Motor neuron (in vitro differentiated cells): ENCODE measurements around the gene LRRC7. TPM values are rescaled to one million over a fixed set of nuclear protein-coding genes. Genes with fewer than 3 reads are reported as not detected.
"Not testable (repeated sequence)": the region's sequence is repeated elsewhere in the genome, so short reads cannot be mapped to it uniquely, and the experiment has no call there.

ENCODE experiments used
- ATAC-seq, 8 experiments: fragments of 200-7000 bp; cut with Tn5 transposase; replicated peaks in 6 of 8; 2 replicates each; pipeline ENCODE4 v1.8.0; 2021; ENCODE audit warnings: mild to moderate bottlenecking in 8 of 8, moderate library complexity in 8 of 8
- H3K27ac ChIP-seq, 2 donors: fragments of 250-450 bp; sonication (Bioruptor Pico); 2 replicates each; pipeline ENCODE4 v1.9.0; 2021; ENCODE audit warnings: antibody characterized with exemption in 2 of 2, mild to moderate bottlenecking in 2 of 2, moderate library complexity in 1 of 2
- H3K4me1 ChIP-seq, 2 donors: fragments of 250-450 bp; sonication (Bioruptor Pico); replicated peaks in 1 of 2; 2 replicates each; pipeline ENCODE4 v1.6.1; 2021; ENCODE audit warnings: antibody characterized with exemption in 2 of 2, mild to moderate bottlenecking in 2 of 2, moderate library complexity in 1 of 2
- H3K4me3 ChIP-seq, 5 donors: fragments of 250-450 bp; sonication (Bioruptor Pico); 2 replicates each; pipeline ENCODE4 v1.9.0; 2021; ENCODE audit warnings: antibody characterized with exemption in 5 of 5, mild to moderate bottlenecking in 5 of 5, moderate library complexity in 4 of 5
- WGBS, 10 experiments: fragments of 450-650 bp; shearing (Covaris generic); methylation state at CpG; one replicate each; pipeline ENCODE4 v1.0.0; 2022; 5-methylcytosine and 5-hydroxymethylcytosine counted together
- in situ Hi-C, 9 experiments: fragments of 400-800 bp; cut with MboI; loops; one replicate each; pipeline ENCODE4 v1.15.0; 2021; ENCODE audit warnings: low sequenced_read_pairs in 9 of 9, low pct_unique_long_range_greater_than_20kb in 2 of 9; ENCODE audit not compliant: unreplicated experiment in 9 of 9
- total RNA-seq, 8 experiments: library from RNA; unstranded; fragments of 300-600 nt; gene quantifications; 2 replicates each; pipeline versions ENCODE4 v1.2.3 to v1.2.4, GENCODE V29; 2022

Gene LRRC7
- total RNA-seq, 8 experiments from 2014 or later = 0.51 to 41.6 (median 20.2) TPM

DNA sequence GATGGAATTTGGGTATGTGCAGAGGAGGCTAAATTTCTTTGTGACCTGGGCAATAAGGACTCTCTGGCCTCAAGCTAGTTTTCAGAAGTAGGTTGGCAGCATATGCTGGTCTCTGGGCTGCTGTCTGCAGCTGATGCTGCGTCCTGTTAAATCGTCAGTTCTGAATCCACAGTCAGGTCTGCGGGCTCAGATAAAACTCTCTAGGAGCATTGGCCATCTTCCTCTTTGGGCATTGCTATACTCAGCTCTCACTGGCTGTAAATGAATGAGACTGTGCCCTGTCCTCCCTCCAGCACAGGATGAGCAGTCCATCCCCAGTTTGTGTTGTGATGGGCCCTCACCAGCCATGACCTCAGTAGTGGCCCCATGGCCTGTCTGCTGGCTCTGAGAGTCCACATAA, 365.0 kb downstream of the LRRC7 start:
- Histone ChIP-seq H3K4me1 (no peaks in the 10 kb centered on the region), H3K27ac (no peak overlapping the region), H3K4me3 (no peak overlapping the region)
- ATAC-seq = no peak
- 40 to 100% (median 83%) methylated on average over 1 to 3 of the region's 3 CpGs; no CpG with 5 or more reads in 3 of the 10 experiments for WGBS, 10 experiments
- in situ Hi-C loops = no loop called here

DNA sequence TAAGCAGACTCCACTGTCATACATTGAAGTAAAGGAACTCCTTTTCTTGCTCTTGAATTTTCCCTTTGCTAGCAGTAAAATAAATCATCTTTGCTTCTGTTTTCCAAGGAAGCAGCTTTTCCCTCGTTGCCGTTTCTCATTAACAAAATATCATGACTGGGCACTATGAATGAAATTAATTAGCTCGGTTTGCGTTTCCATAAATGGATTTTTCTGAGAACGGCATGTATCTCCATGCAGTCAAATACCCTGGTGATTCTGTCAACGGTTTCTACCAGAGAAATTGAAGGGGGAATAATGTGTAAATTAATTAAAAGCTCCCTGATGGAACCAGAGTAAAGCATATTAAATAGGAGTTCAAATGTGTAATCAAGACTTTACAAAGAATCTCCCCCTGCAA, 372.5 kb downstream of the LRRC7 start:
- 4 to 90% (median 80%) methylated on average over 2 to 6 of the region's 6 CpGs for WGBS, 10 experiments
- no peak for ATAC-seq
- in situ Hi-C loops = no loop called here
- Histone ChIP-seq H3K27ac (no peak overlapping the region), H3K4me1 (no peaks in the 10 kb centered on the region), H3K4me3 (no peak overlapping the region)

GRCh38 chr1:69940816-69941215, 373.1 kb downstream of the LRRC7 start:
- Histone ChIP-seq H3K4me3 (no peak overlapping the region), H3K4me1 (no peaks in the 10 kb centered on the region), H3K27ac (no peak overlapping the region)
- in situ Hi-C loops = no loop called here
- ATAC-seq = no peak
- 20 to 98% (median 85%) methylated on average over 2 to 3 of the region's 3 CpGs for WGBS, 10 experiments

- no peaks in the 10 kb centered on the region for H3K4me1 ChIP-seq
- no peak overlapping the region for H3K4me3 ChIP-seq
- 20 to 96% (median 91%) methylated on average over 2 to 3 of the region's 3 CpGs for WGBS, 10 experiments
- in situ Hi-C loops = no loop called here
- no peak overlapping the region for H3K27ac ChIP-seq
- no peak for ATAC-seq
Observed at GRCh38 chr1:69943030-69943429, 375.3 kb downstream of the LRRC7 start.

GRCh38 chr1:69946935-69947334, 379.2 kb downstream of the LRRC7 start:
- H3K27ac ChIP-seq = no peak overlapping the region
- no peak overlapping the region for H3K4me3 ChIP-seq
- H3K4me1 ChIP-seq = no peaks in the 10 kb centered on the region
- ATAC-seq = no peak
- 60 to 100% (median 95%) methylated on average over 1 to 2 of the region's 2 CpGs; no CpG with 5 or more reads in 2 of the 10 experiments for WGBS, 10 experiments
- in situ Hi-C loops = no loop called here

DNA sequence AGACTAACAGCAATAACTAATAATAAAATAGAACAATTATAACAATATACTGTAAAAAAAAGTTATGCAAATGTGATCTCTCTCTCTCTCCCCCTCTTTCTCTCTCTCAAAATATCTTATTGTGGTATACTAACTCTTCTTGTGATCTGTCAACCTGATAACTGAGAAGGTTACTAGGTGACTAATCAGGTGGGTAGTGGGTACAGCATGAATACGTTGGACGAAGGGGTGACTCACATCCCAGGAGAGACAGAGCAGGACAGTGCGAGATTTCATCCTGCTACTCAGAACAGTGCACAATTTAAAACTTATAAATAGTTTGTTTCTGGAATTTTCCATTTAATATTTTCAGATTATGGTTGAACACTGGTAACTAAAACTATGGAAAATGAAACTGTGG, 380.1 kb downstream of the LRRC7 start:
- H3K4me1 ChIP-seq = no peaks in the 10 kb centered on the region
- no peak for ATAC-seq
- H3K27ac ChIP-seq = no peak overlapping the region
- in situ Hi-C loops = no loop called here
- H3K4me3 ChIP-seq = no peak overlapping the region
- WGBS, 10 experiments = 46 to 100% (median 84%) methylated on average over 1 to 3 of the region's 3 CpGs

GRCh38 chr1:69952676-69953075, 385.0 kb downstream of the LRRC7 start:
- 33 to 90% (median 60%) methylated on average over 1 of the region's 1 CpG; no CpG with 5 or more reads in 3 of the 10 experiments for WGBS, 10 experiments
- H3K4me3 ChIP-seq = no peak overlapping the region
- ATAC-seq = no peak
- no peaks in the 10 kb centered on the region for H3K4me1 ChIP-seq
- in situ Hi-C loops = no loop called here
- no peak overlapping the region for H3K27ac ChIP-seq

- 17 to 100% (median 80%) methylated on average over 1 to 2 of the region's 2 CpGs; no CpG with 5 or more reads in 1 of the 10 experiments for WGBS, 10 experiments
- H3K4me3 ChIP-seq, in situ Hi-C loops, ATAC-seq, H3K27ac ChIP-seq, H3K4me1 ChIP-seq: not testable (repeated sequence)
Observed at GRCh38 chr1:69962452-69962851, 394.7 kb downstream of the LRRC7 start.

- 52 to 100% (median 81%) methylated on average over 2 to 3 of the region's 3 CpGs; no CpG with 5 or more reads in 5 of the 10 experiments for WGBS, 10 experiments
Observed at GRCh38 chr1:69967245-69967766, 399.6 kb downstream of the LRRC7 start.

GRCh38 chr1:69976896-69977295, 409.2 kb downstream of the LRRC7 start:
- H3K4me3 ChIP-seq = no peak overlapping the region
- in situ Hi-C loops = no loop called here
- H3K4me1 ChIP-seq = no peaks in the 10 kb centered on the region
- WGBS, 10 experiments = 38 to 88% (median 64%) methylated on average over 2 to 3 of the region's 3 CpGs
- no peak overlapping the region for H3K27ac ChIP-seq
- peak in 3 of 8 experiments; percentile 32 to 89 (median 56) for ATAC-seq

More at GRCh38 chr1:69967245-69967766, 399.6 kb downstream of the LRRC7 start:
- in situ Hi-C loops = no loop called here
- no peak overlapping the region for H3K4me3 ChIP-seq
- peak in 2 of 8 experiments; percentile 19 to 95 for ATAC-seq
- H3K27ac ChIP-seq = no peak overlapping the region
- no peaks in the 10 kb centered on the region for H3K4me1 ChIP-seq

- peak in 2 of 8 experiments; percentile 62 to 91 for ATAC-seq
- H3K4me1 ChIP-seq = no peaks in the 10 kb centered on the region
- in situ Hi-C loops = no loop called here
- WGBS, 10 experiments = 0 to 83% (median 36%) methylated on average over 1 of the region's 1 CpG; no CpG with 5 or more reads in 2 of the 10 experiments
- no peak overlapping the region for H3K27ac ChIP-seq
- no peak overlapping the region for H3K4me3 ChIP-seq
Observed at GRCh38 chr1:69982992-69983391, 415.3 kb downstream of the LRRC7 start.

- Histone ChIP-seq H3K4me3 (no peak overlapping the region), H3K4me1 (no peaks in the 10 kb centered on the region), H3K27ac (no peak overlapping the region)
- 67 to 100% (median 97%) methylated on average over 1 of the region's 1 CpG; no CpG with 5 or more reads in 2 of the 10 experiments for WGBS, 10 experiments
- no peak for ATAC-seq
- in situ Hi-C loops = no loop called here
Observed at GRCh38 chr1:69985376-69985775, 417.7 kb downstream of the LRRC7 start.

- ATAC-seq = no peak
- no peak overlapping the region for H3K4me3 ChIP-seq
- H3K4me1 ChIP-seq = no peaks in the 10 kb centered on the region
- in situ Hi-C loops = no loop called here
- no peak overlapping the region for H3K27ac ChIP-seq
Observed at GRCh38 chr1:69985901-69986439, 418.2 kb downstream of the LRRC7 start.

- in situ Hi-C loops = no loop called here
- 33 to 100% (median 84%) methylated on average over 1 of the region's 1 CpG; no CpG with 5 or more reads in 2 of the 10 experiments for WGBS, 10 experiments
- Histone ChIP-seq H3K4me1 (no peaks in the 10 kb centered on the region), H3K27ac (no peak overlapping the region), H3K4me3 (no peak overlapping the region)
- no peak for ATAC-seq
Observed at GRCh38 chr1:69987881-69988280, 420.2 kb downstream of the LRRC7 start.
